ENCODE results near the gene MTHFR. TPM values are rescaled to one million over a fixed set of nuclear protein-coding genes. Genes with fewer than 3 reads are reported as not detected.

The MTHFR gene
- total RNA-seq, 2 donors from 2014 or later, result 38.5 to 53.9 TPM

DNA sequence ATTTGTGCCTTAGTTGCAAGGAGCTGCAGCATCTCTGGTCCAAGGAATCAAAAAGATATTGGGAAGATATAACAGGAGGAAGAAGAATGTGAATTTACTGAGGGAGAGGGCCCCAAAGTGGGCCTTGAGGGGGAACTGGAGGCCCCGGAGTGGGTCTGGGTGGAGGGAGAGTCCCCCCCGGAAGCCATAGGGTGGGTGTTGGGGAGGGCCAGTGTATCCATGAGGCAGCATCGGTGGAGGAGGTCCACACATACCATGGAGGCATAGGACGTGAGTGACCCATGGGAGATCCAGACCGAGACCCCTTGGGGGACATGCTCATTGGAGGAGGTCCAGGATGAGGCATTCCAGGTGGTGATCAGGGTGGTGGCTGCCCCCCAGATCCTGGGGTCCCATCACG, 44.5 kb downstream of the MTHFR start:
- H3K27me3 ChIP-seq, result no peaks in the 10 kb centered on the region
- DNase-seq (ENCODE audit: low spot score), result no peak
- no peaks in the 10 kb centered on the region for H3K9me3 ChIP-seq
- H3K4me1 ChIP-seq, result peaks cover 0 to 5% of the 10 kb centered on the region in 2 donors
- H3K4me3 ChIP-seq, result no peak overlapping the region
- H3K27ac ChIP-seq, result no peak overlapping the region
- H3K36me3 ChIP-seq, result no peaks in the 10 kb centered on the region
- TF ChIP-seq, protein P1, sequence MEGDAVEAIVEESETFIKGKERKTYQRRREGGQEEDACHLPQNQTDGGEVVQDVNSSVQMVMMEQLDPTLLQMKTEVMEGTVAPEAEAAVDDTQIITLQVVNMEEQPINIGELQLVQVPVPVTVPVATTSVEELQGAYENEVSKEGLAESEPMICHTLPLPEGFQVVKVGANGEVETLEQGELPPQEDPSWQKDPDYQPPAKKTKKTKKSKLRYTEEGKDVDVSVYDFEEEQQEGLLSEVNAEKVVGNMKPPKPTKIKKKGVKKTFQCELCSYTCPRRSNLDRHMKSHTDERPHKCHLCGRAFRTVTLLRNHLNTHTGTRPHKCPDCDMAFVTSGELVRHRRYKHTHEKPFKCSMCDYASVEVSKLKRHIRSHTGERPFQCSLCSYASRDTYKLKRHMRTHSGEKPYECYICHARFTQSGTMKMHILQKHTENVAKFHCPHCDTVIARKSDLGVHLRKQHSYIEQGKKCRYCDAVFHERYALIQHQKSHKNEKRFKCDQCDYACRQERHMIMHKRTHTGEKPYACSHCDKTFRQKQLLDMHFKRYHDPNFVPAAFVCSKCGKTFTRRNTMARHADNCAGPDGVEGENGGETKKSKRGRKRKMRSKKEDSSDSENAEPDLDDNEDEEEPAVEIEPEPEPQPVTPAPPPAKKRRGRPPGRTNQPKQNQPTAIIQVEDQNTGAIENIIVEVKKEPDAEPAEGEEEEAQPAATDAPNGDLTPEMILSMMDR (IDR thresholded peaks at IDR 0.05), result no peak

DNA sequence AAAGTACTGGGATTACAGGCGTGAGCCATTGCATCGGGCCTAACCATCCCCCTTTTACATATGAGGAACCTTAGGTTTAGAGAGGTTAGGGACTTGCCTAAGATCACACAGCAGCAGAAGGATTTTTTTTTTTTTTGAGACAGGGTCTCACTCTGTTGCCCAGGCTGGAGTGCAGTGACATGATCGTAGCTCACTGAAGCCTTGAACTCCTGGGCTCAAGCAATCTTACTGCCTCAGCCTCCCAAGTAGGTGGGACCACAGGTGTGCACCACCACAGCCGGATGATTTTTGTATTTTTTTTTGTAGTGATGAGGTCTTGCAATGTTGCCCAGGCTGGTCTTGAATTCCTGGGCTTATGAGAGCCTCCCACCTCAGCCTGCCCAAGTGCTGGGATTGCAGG, 46.0 kb downstream of the MTHFR start:
- Histone ChIP-seq H3K27me3 (no peaks in the 10 kb centered on the region), H3K9me3 (no peaks in the 10 kb centered on the region), H3K36me3 (no peaks in the 10 kb centered on the region), H3K27ac (no peak overlapping the region), H3K4me3 (no peak overlapping the region), H3K4me1 (peaks cover 0 to 5% of the 10 kb centered on the region in 2 donors)
- no peak for DNase-seq (ENCODE audit: low spot score)
- TF ChIP-seq, protein P1 (IDR thresholded peaks at IDR 0.05), result no peak

DNA sequence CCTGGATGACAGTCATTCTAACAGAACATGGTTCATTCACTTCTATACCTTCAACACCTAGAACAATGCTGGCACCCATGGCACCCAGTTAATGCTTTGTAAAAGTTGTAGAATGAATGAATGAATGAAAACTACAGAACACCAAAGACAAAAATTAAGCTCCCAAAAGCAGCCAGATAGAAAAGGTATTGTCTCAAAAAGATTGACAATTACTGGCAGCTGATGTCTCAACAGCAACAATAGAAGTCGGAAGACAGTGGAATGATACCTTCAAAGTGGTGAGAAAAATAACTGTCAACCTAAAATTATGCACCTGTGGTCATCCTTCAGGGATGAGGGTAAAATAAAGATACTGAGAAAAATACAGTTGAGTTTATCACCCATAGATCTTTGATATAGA, 48.7 kb downstream of the MTHFR start:
- peaks cover 0 to 3% of the 10 kb centered on the region in 2 donors for H3K4me1 ChIP-seq
- H3K27me3 ChIP-seq, result no peaks in the 10 kb centered on the region
- DNase-seq (ENCODE audit: low spot score), result no peak
- no peaks in the 10 kb centered on the region for H3K36me3 ChIP-seq
- H3K9me3 ChIP-seq, result no peaks in the 10 kb centered on the region
- TF ChIP-seq, protein P1 (IDR thresholded peaks at IDR 0.05), result no peak
- no peak overlapping the region for H3K27ac ChIP-seq
- H3K4me3 ChIP-seq, result no peak overlapping the region

DNA sequence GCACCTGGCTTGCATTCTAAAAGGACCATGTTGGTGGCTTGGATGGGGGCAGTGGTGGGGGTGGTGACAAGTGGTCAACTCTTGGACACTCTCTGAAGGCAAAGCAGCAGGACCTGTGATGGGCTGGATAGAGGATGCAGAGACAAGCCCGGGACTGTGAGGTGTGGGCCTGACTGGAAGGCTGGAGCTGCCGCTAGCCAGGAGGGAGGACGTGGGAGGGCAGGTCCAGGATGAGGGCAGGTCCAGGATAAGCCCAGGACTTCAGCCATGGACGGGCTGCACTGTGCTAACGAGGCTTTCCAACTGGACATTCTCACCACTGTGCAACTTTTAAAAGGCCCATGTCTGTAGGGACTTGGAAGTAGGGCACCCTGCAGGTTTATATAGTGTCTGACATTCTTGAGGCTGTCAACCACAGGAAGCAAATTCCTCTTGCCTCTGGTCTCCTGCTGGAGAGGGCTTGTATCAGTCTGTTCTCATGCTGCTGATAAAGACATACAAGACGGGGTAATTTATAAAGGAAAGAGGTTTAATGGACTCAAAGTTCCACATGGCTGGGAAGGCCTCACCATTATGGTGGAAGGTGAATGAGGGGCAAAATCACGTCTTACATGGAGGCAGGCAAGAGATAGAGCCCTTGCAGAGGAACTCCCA, 52.1 kb downstream of the MTHFR start:
- Histone ChIP-seq H3K36me3 (peaks cover 16% of the 10 kb centered on the region), H3K4me1 (peaks cover 0 to 6% of the 10 kb centered on the region in 2 donors), H3K9me3 (no peaks in the 10 kb centered on the region), H3K4me3 (no peak overlapping the region), H3K27ac (no peak overlapping the region), H3K27me3 (no peaks in the 10 kb centered on the region)
- TF ChIP-seq, protein P1 (IDR thresholded peaks at IDR 0.05), result no peak
- DNase-seq (ENCODE audit: low spot score), result no peak

DNA sequence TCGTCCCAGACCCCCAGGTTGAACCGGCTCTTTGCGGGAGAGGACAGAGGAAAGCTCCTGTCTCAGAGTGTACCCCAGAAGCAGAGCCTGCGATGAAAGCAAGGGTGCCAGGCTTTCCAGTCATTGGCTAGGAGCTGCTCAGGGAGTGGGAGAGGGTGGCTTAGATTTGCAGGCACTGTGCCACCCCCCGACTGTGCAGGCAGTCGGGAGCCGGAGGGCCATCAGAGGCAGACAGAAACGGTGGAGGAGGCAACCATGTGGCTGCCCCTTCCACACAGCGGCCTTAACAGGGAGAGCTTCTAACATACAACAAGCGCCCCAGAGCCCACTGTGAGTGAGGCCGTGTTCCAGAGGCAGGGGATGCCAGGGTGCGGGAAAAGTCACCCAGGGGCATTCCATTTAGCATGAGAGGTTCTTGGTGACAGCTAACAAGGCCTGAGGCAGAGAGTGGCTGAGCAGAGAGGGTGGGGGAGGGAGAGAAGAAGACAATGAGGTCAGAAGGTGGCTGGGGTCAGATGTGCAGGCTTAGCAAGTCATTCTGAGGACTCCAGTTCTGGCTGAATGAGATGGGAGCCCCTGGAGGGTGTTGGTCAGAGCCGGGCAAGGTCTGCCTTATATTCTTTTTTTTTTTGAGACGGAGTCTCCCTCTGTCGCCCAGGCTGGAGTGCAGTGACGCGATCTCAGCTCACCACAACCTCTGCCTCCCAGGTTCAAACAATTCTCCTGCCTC, 53.2 kb downstream of the MTHFR start:
- Histone ChIP-seq H3K9me3 (no peaks in the 10 kb centered on the region), H3K4me1 (peaks cover 0 to 9% of the 10 kb centered on the region in 2 donors), H3K4me3 (no peak overlapping the region), H3K27me3 (no peaks in the 10 kb centered on the region), H3K36me3 (peaks cover 21% of the 10 kb centered on the region), H3K27ac (no peak overlapping the region)
- no peak for DNase-seq (ENCODE audit: low spot score)
- TF ChIP-seq, protein P1 (IDR thresholded peaks at IDR 0.05), result no peak
